GM19043 (cell line): ENCODE results near the gene MAP1B.

Experiments
- ATAC-seq: cut with Tn5 transposase; IDR thresholded peaks from one replicate; pipeline ENCODE4 v1.9.1; 2021; ENCODE audit warnings: low read depth; ENCODE audit not compliant: unreplicated experiment

MAP1B gene

DNA sequence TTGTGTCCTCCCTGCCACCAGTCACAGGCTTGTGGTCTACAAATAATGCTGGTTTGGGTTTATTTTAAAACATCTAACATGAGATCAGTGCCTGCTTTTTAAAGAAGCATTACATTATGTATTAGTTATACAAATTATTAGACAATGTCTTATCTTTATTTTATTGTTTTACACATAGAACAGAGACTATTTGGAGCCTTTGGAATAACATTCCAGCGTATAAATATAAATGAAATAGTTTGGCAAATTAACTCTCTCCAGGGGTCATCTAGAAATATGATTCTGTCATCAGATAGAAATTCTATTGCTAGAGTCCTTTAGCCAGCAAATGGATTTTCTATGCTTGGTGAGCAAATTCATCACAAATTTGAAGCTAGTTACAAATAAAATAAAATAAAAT, 22.4 kb downstream of the MAP1B start:
- ATAC-seq = no peak

DNA sequence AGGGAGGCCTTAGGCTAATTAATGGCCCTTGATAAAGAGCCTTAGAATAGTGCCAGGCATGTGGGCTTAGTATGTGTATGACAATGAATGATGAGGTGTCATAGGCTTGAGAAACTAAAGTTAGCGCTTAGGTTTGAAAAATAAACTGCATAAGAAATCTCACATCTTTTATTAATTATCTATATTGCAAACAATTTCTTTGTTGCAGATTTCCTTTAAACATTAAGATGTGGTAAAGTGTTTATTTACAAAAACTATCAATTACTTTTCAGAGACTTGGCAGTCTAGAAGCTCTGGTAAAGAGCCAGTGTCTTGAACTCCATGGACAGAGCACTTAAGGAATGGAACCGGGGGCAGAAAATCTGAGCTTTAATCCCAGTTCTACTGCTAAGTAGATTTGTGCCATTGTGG, 23.1 kb downstream of the MAP1B start:
- ATAC-seq = no peak

- ATAC-seq = no peak
These were observed 26.1 kb downstream of the MAP1B start for GRCh38 chr5:72133212-72133990.

GRCh38 chr5:72134226-72134899, 27.1 kb downstream of the MAP1B start:
- ATAC-seq = no peak

DNA sequence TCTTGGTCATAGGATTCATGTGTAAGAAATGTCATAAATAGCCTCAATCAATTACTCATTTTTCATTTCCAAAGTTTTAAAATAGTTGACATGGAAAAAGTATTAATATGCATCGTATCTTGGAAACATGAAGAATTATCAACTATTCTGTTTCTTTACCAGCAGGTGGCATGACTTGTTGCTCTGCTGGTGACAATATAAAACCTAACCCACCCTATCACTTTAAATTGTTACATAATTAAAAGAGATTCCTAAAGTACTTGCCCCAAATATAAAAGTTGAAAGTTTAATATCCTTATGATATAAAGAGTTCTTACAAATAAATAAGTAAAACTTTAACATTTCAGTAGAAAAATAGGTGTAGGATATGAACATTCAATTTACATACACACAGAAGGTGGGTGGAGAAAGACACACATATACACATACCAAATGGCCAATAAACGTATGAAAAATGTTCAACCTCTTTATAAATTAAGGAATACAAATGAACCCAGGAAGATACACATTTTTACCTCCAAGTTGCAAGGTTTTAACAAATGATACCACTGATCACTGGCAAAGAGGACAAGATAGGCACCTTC, 30.6 kb downstream of the MAP1B start:
- no peak for ATAC-seq

DNA sequence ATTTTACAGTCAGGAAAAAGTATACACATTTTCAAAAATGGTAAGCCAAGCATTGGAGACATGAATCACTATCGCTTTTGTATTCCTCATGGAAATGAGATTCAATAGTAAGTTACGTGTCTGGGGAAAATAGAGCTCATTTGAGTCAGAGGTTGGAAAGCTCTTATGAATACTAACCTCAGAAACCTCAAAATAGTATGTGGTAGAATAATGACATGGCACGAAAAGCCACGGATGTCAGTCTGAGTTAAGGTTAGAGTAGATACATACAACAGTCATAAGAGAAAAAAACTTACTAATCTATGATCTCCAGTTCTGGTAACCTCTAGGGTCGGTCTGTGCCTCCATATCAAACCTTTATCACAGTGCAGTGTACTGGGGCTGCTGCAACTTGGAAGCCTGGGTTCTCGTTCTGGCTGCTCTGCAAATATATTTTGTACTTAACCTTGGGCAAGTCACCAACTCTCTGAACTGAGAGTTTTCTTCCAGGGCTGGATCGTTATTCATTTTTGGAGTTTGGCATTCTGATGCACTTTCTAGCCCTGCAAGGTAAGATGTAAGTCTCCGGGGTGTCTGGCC, 31.8 kb downstream of the MAP1B start:
- ATAC-seq = no peak

DNA sequence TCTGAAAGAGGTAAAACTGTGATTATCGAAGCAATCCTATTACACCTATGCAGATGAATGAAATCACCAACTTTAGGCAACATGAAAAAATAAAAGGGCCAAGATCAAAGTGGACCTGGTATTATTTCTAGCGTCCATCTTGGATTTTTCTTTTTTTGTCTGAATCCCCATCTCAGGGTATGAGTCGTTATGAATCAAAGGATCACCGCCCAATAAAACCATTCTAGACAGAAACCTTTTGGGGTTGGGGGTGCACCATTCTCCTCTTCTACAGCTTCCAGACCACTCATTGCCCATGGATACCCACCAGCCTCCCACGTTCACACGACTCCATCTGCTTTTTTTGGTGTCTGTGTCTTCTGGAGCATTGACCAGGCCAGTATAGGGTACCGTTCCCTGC, 33.4 kb downstream of the MAP1B start:
- ATAC-seq = no peak

DNA sequence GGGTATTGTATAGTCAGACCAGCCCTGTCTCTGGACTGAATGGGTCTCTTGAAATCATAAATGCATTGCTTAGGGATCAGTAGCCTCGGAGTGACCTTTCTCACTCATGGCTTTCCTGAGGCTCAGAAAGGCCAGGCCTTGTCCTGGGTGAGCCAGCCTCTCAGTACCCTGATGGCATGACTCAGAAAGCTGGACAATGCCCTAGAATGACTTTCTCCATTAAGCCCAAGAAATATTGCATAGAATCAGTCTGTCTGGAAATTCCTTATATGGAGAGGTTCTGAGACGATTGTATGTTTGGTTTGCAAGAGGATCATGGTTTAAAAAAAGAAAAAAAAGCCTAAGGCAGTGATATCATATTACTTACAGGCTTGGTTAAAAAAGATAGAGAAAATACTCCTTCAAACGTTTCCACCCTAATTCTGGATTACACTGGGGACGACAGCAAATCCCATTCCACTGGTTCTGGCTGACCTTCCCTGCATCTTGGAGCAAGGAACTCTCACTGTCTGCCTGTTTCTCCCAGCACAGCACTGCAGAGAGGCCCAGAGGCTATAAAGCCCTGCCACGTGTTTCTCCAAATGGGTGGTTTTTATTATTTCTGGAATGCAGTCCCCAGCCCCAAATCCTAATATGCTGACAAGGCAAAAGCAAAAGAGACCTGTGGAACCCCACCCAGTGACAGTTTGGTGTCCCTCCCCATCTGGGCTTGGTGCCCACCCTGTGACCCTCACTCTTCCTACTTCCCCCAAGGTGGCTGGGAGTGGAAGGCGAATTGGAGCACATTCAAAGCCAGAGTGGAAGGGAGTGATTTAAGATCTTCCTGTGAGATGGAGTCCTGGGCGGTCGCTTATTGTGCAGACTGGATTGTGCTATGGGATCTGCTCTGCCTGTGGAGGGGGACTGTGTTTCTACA, 34.4 kb downstream of the MAP1B start:
- ATAC-seq = no peak

- ATAC-seq = no peak
These were observed 37.5 kb downstream of the MAP1B start for GRCh38 chr5:72144762-72145161.

DNA sequence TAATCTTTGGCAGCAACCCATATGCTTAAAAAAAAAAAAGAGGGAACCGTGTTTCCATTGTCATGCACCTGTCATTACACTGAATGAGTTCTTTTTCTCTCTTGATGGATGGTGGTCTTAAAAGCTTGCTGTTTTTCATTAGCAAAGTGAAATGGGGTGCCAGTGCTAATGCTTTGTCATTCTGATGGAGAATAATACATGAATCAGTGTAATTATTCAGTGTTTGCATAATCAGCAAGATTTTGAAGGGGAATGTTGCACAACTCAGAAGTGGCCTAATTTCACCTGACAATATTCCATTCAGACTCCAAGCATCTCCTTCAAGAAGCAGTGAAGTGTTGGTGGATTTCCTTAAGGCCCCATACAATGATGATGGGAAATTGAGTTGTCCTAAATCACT, 38.1 kb downstream of the MAP1B start:
- no peak for ATAC-seq

DNA sequence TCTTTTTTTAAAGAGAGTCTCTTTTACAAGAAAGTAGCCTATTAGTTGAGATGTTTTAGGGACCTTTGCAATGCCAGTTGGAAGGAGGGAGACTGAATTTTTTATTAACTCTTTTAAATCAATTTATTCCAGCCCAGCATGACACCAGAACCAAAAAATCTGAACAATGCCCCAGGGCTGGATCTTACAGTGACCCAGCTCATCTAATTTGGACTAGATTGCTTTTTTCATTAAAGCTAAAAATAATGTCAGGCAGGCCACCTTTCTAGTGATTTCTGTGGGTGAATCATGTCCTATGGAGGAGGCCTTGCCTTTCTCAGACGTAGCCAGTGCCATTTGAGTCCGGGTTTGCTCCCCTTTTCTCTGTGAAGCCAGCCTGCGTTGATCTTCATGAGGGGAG, 38.8 kb downstream of the MAP1B start:
- no peak for ATAC-seq

GRCh38 chr5:72147569-72147968, 40.3 kb downstream of the MAP1B start:
- ATAC-seq = no peak

DNA sequence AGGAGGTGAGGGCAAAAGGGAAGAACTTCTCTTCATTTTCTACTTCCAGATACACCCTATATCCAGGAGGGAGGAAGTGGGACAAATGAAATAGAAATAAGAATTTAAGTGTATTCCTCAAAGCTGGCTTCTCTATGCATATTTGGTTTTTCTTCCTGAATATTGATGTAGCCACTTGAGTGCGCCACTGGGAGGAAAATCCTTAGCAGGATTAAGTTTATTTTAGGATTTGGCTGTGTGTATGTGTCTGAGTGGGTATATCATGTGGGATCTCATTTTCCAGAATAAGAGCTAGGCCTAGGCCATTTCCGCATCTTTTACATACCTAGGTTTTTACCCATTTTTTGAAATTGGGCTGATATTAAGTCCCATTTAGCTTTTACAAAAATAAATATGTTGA, 42.5 kb downstream of the MAP1B start:
- ATAC-seq = no peak

DNA sequence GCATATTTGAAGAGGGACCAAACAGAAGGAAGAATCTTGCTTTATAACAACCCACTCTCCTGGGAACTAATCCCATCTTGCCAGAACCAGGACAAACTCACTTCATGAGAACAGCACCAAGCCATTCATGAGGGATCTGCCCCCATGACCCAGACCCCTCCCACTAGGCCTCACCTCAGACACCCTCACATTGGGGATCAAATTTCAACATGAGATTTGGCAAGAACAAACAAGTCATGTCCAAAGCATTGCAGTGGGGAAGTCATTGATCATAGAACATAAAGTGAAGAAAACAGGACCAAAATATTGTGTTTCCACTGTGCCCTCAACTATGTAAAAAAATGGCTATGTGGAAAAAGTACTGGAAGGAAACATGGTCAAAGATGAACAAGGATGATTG, 43.9 kb downstream of the MAP1B start:
- ATAC-seq = no peak

DNA sequence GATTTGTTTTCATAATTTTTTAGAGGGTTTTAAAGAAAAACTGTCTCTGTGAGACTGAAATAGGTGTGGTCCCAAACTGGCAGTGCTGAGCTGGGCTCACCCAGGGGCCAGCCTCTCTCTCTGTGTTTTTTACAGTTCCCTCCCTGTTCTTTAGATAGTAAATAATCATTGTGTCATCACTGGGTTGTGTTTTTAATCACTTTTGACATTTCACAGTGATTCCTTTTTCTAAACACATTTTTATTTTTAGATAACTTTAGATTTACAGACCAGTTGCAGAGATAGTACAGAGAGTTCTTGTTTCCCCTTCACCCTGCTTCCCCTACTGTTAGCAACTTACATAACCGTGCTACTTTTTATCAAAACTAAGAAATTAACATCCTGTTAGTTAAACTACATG, 44.4 kb downstream of the MAP1B start:
- ATAC-seq = no peak

GRCh38 chr5:72152545-72152944, 45.3 kb downstream of the MAP1B start:
- ATAC-seq = no peak

DNA sequence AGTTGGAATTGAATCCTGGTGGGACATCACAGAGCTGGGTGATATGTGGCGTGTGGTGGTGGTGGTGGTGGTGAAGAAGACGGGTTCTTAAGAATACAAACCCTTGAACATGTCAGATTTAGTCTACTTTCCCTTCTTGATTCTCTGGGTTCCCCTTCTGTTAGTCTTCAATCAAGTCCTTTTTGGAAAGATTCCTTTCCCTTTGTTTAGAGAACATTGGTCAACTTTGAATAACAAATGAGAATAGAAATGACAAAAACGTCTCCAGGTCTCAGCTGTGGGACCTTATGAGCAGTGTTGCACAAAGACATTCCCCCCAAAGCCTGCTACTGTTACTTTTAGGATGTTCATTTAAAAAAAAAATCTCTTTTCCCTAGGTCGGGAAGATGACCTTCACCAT, 46.3 kb downstream of the MAP1B start:
- no peak for ATAC-seq

GRCh38 chr5:72154076-72154756, 46.9 kb downstream of the MAP1B start:
- no peak for ATAC-seq

DNA sequence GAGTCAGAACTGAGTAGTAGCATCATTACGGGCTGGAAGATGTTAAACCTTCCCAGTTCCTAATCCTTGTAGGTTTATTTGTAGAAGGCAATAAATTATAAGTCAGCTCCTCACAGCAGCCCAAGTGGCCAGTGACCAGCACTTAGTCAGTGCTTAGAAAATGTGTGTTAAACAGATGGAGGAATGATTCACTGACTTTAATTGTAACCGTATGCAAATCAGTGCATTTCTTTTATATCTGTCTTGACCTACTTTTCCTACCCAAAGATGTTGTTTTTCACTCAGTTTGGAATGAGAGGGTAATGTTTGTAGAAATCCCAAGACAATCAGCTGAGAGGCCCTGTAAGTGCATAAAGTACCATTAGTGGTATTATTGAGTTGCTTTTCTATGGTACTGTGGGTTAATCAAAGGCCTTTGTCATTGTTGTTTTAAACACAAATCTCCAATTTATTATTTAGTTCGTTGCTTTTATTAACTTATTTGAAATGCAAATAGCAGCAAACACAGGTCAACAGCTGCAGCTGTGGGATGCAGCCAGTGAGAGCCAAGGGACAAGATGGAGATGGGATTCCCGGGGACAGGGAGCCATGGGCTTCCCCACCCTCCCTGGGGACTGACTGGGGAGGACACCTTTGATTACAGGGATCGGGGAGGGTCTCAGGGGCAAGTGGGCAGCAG, 49.8 kb downstream of the MAP1B start:
- no peak for ATAC-seq

- no peak for ATAC-seq
These were observed 50.3 kb downstream of the MAP1B start for GRCh38 chr5:72157625-72157962.
